ENCODE data around the gene TICRR. TPM values are rescaled to one million over a fixed set of nuclear protein-coding genes. Genes with fewer than 3 reads are reported as not detected.

The TICRR gene
- total RNA-seq, 1 experiment from 2014 or later: 45.2 TPM

DNA sequence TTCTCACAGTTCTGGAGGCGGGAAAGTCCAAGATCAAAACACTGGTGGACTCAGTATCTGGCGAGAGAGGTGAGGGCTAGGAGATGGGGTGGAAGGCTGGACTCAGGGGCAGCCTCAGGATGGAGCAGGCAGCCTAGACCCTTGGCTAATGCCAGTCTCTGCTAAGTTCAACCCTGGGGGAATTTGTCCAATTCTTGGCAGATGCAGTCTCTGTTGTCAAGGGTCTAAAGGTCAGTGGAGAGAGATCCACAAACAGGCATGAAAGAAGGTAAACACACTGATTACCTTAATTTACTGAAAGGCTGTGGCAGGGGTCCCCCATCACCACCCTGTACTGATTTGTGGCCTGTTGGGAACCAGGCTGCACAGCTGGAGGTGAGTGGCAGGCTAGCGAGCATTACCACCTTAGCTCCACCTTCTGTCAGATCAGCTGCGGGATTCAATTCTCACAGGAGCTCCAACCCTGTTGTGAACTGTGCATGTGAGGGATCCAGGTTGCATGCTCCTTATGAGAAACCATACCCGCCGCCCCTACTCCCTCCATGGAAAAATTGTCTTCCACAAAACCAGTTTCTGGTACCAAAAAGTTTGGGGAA, 46.4 kb upstream of the TICRR start:
- BruUV-seq (replicated peaks): no TSS peak
- CTCF ChIA-PET: interaction anchor here (1.1 kb wide), 1 partner anchor 25 kb away, joined by 3 read pairs; no protein-coding TSS in a partner anchor

GRCh38 chr15:89530976-89531375, 44.3 kb upstream of the TICRR start:
- intact Hi-C loops (cut with micrococcal nuclease; ENCODE audit: unreplicated experiment): no loop called here
- Mint-ChIP-seq H3K36me3 (ENCODE audit: insufficient read depth, unreplicated experiment) (no peaks in the 10 kb centered on the region), H3K27ac (ENCODE audit: unreplicated experiment) (no peak overlapping the region), H3K4me1 (ENCODE audit: low read depth, unreplicated experiment) (no peaks in the 10 kb centered on the region), H3K27me3 (ENCODE audit: unreplicated experiment) (peaks cover 9% of the 10 kb centered on the region), H3K9me3 (ENCODE audit: low read depth, unreplicated experiment) (no peaks in the 10 kb centered on the region), H3K4me3 (ENCODE audit: low read depth, unreplicated experiment) (no peak overlapping the region)
- no peak for DNase-seq
- CTCF ChIA-PET: interaction anchor here (0.7 kb wide), 1 partner anchor 12 kb away, joined by 4 read pairs; no protein-coding TSS in a partner anchor
- no peak for TF ChIP-seq CTCF (IDR thresholded peaks at IDR 0.05; ENCODE audit: unreplicated experiment)
- BruUV-seq (replicated peaks): no TSS peak

More for the DNA sequence above, 46.4 kb upstream of the TICRR start:
- no peak for TF ChIP-seq CTCF (IDR thresholded peaks at IDR 0.05; ENCODE audit: unreplicated experiment)
- Mint-ChIP-seq H3K9me3 (ENCODE audit: low read depth, unreplicated experiment) (no peaks in the 10 kb centered on the region), H3K27me3 (ENCODE audit: unreplicated experiment) (peaks cover 14% of the 10 kb centered on the region), H3K4me1 (ENCODE audit: low read depth, unreplicated experiment) (no peaks in the 10 kb centered on the region), H3K4me3 (ENCODE audit: low read depth, unreplicated experiment) (no peak overlapping the region), H3K27ac (ENCODE audit: unreplicated experiment) (no peak overlapping the region), H3K36me3 (ENCODE audit: insufficient read depth, unreplicated experiment) (no peaks in the 10 kb centered on the region)
- intact Hi-C loops (cut with micrococcal nuclease; ENCODE audit: unreplicated experiment): no loop called here
- DNase-seq: no peak

DNA sequence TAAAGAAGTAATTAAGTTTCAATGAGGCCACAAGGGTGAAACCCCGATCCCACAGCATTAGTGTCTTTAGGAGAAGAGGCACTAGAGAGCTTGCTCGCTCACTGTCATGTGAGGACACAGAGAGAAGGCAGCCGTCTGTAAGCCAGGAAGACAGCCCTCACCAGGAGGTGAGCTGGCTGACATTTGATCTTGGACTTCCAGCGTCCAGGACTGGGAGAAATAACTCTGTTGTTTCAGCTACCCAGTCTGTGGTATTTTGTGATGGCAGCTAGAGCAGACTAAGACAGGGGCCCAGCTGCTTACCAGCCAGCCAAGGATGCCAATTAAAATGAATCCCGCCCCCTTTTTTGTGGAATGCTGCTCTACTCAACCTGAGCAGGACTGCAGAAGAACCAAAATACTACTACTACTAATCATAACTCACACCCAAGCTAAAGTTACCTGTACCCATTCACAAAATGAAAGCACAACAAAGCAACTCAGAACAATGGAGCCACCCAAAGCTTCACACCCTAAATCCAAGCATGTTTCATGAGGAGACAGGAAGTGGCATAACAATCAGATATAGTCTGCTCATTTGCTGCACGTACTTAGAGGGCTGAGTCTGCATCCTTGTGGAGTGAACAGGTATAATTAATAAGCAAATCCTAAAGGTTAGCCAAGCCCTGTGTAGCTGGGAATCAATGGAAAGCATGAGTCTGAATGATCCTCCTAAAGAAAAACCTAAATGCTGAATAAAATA, 43.3 kb upstream of the TICRR start:
- TF ChIP-seq CTCF (IDR thresholded peaks at IDR 0.05; ENCODE audit: unreplicated experiment): no peak
- no TSS peak for BruUV-seq (replicated peaks)
- CTCF ChIA-PET: no interaction called here
- Mint-ChIP-seq H3K36me3 (ENCODE audit: insufficient read depth, unreplicated experiment) (no peaks in the 10 kb centered on the region), H3K27ac (ENCODE audit: unreplicated experiment) (no peak overlapping the region), H3K4me3 (ENCODE audit: low read depth, unreplicated experiment) (no peak overlapping the region), H3K9me3 (ENCODE audit: low read depth, unreplicated experiment) (no peaks in the 10 kb centered on the region), H3K27me3 (ENCODE audit: unreplicated experiment) (peaks cover 14% of the 10 kb centered on the region), H3K4me1 (ENCODE audit: low read depth, unreplicated experiment) (no peaks in the 10 kb centered on the region)
- intact Hi-C loops (cut with micrococcal nuclease; ENCODE audit: unreplicated experiment): no loop called here
- DNase-seq: no peak

DNA sequence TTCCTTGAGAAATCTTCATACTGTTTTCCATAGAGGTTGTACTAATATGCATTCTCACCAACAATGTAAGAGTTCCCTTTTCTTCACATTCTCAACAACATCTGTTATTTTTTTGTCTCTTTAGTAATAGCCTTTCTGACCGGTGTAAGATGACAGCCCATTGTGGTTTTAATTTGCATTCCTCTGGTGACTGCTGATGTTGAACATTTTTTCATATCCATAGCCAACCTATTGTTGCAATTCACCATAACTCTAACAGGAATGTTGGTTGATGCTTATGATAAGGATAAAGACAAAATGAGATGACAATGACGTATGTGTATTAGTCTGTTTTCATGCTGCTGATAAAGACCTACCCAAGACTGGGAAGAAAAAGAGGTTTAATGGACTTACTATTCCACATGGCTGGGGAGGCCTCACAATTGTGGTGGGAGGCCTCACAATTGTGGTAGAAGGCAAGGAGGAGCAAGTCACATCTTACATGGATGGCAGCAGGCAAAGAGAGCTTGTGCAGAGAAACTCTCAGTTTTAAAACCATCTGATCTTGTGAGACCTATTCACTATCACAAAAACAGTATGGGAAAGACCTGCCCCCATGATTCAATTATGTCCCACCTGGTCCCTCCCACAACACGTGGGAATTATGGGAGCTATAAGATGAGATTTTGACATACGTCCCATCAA, 41.3 kb upstream of the TICRR start:
- no peak for TF ChIP-seq CTCF (IDR thresholded peaks at IDR 0.05; ENCODE audit: unreplicated experiment)
- CTCF ChIA-PET: no interaction called here
- H3K4me1 Mint-ChIP-seq (ENCODE audit: low read depth, unreplicated experiment): no peaks in the 10 kb centered on the region
- no TSS peak for BruUV-seq (replicated peaks)
- no peaks in the 10 kb centered on the region for H3K36me3 Mint-ChIP-seq (ENCODE audit: insufficient read depth, unreplicated experiment)
- intact Hi-C loops (cut with micrococcal nuclease; ENCODE audit: unreplicated experiment): no loop called here
- H3K27me3 Mint-ChIP-seq (ENCODE audit: unreplicated experiment): peaks cover 22% of the 10 kb centered on the region
- no peak overlapping the region for H3K27ac Mint-ChIP-seq (ENCODE audit: unreplicated experiment)
- H3K4me3 Mint-ChIP-seq (ENCODE audit: low read depth, unreplicated experiment): no peak overlapping the region
- DNase-seq: no peak
- H3K9me3 Mint-ChIP-seq (ENCODE audit: low read depth, unreplicated experiment): no peaks in the 10 kb centered on the region
